T47D (cell line): Measurements from ENCODE around the gene SENP3.

ENCODE experiments used
- DNase-seq, 2 experiments: peaks; one replicate each; pipeline versions ENCODE4 v3.0.0 to v3.0.0-alpha.2; 2011 to 2012; ENCODE audit warnings: low read depth in 1 of 2, low spot score in 1 of 2
- JUND ChIP-seq: IDR thresholded peaks from 2 replicates; pipeline ENCODE4 v1.6.1; 2012; ENCODE audit warnings: low read depth
- in situ Hi-C: cut with HindIII; loops from 2 replicates; pipeline ENCODE4 v1.10.0; 2016; ENCODE audit warnings: low sequenced_read_pairs, low pct_unique_long_range_greater_than_20kb

The SENP3 gene

GRCh38 chr17:7610641-7611040 lies 48.9 kb downstream of the SENP3 start:
- in situ Hi-C loops = no loop called here
- TF ChIP-seq JUND = no peak
- DNase-seq = no peak

- TF ChIP-seq JUND = no peak
- in situ Hi-C loops = no loop called here
- no peak for DNase-seq
Measured at GRCh38 chr17:7611635-7612293, 50.0 kb downstream of the SENP3 start.

- in situ Hi-C loops = no loop called here
- DNase-seq = no peak
- TF ChIP-seq JUND = no peak
Measured at GRCh38 chr17:7612294-7612640, 50.5 kb downstream of the SENP3 start.

GRCh38 chr17:7613769-7614424 lies 52.2 kb downstream of the SENP3 start:
- in situ Hi-C loops = no loop called here
- no peak for DNase-seq
- TF ChIP-seq JUND = no peak

GRCh38 chr17:7614425-7615264 lies 52.9 kb downstream of the SENP3 start, which contains the start of gene FXR2:
Gene FXR2 (minus strand): TSS chr17:7614897. CDS start chr17:7614532, 365 bp downstream.
- in situ Hi-C loops = no loop called here
- no peak for TF ChIP-seq JUND

DNA sequence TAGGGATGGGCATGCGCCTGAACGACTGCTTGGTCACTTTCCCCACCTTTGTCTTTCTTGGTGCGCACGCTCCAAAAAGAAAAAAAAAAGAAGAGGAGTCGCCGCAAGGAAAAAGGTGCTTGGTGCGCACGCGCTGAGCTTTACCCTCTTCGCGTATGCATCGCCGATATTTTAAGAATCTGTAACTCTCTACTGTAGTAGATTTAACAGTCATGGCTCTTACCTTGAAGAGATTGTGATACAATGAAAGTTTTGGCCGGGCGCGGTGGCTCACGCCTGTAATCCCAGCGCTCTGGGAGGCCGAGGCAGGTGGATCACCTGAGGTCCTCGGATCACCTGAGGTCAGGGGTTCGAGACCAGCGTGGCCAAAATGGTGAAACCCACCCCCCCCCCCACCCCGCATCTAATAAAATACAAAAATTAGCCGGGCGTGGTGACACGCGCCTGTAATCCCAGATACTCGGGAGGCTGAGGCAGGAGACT lies 53.6 kb downstream of the SENP3 start:
- no peak for DNase-seq
- in situ Hi-C loops = no loop called here
- TF ChIP-seq JUND = no peak

More at GRCh38 chr17:7614425-7615264, 52.9 kb downstream of the SENP3 start, which contains the start of gene FXR2:
- peak; percentile 96 to 99 for DNase-seq

GRCh38 chr17:7618608-7619007 lies 56.9 kb downstream of the SENP3 start:
- no peak for DNase-seq
- TF ChIP-seq JUND = no peak
- in situ Hi-C loops = no loop called here

DNA sequence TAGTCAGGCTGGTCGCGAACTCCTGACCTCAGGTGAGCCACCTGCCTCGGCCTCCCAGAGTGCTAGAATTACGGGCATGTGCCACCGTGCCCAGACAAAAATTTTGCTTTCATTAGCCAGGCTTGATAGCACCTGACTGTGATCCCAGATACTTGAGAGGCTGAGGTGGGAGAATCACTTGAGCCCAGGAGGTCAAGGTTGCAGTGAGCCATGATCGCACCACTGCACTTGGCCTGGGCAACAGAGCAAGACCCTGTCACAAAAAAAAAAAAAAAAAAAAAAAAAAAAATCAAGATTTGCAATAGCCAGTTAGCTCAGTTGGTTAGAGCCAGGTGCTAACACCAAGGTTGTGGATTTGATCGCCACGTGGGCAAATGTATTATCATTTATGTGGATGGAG lies 59.1 kb downstream of the SENP3 start:
- TF ChIP-seq JUND = no peak
- no peak for DNase-seq
- in situ Hi-C loops = no loop called here
